ENCODE results near the gene ZDHHC1. TPM values are rescaled to one million over a fixed set of nuclear protein-coding genes. Genes with fewer than 3 reads are reported as not detected.

The ZDHHC1 gene
- total and polyA plus RNA-seq, 7 donors = 1.7 to 11.0 (median 5.8) TPM

DNA sequence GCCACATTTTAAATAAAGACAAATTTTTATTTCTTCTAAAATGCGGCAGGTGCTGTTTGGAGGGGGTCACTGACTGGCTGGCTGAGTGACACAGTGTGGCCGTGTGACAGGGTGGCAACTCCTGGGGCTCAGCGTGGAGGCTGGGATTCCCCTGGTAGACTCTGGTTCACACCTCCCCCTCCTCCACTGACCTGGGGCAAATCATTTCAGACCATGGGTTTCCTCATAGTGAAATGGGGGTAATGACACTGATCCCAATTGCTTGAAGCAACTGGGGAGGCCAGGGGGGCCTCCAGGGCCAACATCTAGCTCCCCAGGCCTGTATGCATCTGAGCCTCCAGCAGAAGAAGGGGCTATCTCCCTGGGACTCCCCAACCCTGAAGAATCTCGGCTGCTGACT is 21.2 kb upstream of the ZDHHC1 start:
- DNase-seq (no peak), ATAC-seq (no peak)
- H3K27ac ChIP-seq = no peak overlapping the region
- no peak for TF ChIP-seq CTCF (IDR thresholded peaks at IDR 0.05)
- H3K27me3 ChIP-seq (ENCODE audit: insufficient read depth in 3 of 3, low read length in 2 of 3) = no peaks in the 10 kb centered on the region
- WGBS, 3 donors = 92 to 95% (median 94%) methylated on average over 4 of the region's 4 CpGs
- peaks cover 0 to 39% of the 10 kb centered on the region in 2 donors for H3K36me3 ChIP-seq (ENCODE audit: insufficient read depth in 1 of 2, low read depth in 1 of 2)
- no peak overlapping the region for H3K4me3 ChIP-seq
- intact Hi-C loops (cut with DNase I) = no loop called here
- no peaks in the 10 kb centered on the region for H3K9me3 ChIP-seq
- H3K4me1 ChIP-seq = peaks cover 13% of the 10 kb centered on the region

- WGBS, 3 donors = 97% methylated on average over 23 of the region's 23 CpGs
- no peak overlapping the region for H3K4me3 ChIP-seq
- H3K27ac ChIP-seq = no peak overlapping the region
- no peaks in the 10 kb centered on the region for H3K27me3 ChIP-seq (ENCODE audit: insufficient read depth in 3 of 3, low read length in 2 of 3)
- ATAC-seq (no peak), DNase-seq (no peak)
- TF ChIP-seq CTCF (IDR thresholded peaks at IDR 0.05) = no peak
- peaks cover 6% of the 10 kb centered on the region for H3K4me1 ChIP-seq
- intact Hi-C loops (cut with DNase I) = no loop called here
- H3K9me3 ChIP-seq = no peaks in the 10 kb centered on the region
- peaks cover 0 to 39% of the 10 kb centered on the region in 2 donors for H3K36me3 ChIP-seq (ENCODE audit: insufficient read depth in 1 of 2, low read depth in 1 of 2)
These were observed 20.4 kb upstream of the ZDHHC1 start for GRCh38 chr16:67436640-67437193.

DNA sequence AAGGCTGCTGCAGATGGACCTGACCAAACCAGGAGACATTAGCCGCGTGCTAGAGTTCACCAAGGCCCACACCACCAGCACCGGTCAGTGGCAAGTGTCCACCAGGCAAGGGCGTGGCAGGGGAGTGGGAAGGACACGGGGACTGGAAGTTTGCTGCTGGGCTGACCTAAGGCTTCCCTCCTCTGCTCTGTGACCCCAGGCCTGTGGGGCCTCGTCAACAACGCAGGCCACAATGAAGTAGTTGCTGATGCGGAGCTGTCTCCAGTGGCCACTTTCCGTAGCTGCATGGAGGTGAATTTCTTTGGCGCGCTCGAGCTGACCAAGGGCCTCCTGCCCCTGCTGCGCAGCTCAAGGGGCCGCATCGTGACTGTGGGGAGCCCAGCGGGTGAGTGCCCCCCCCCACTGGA is 19.5 kb upstream of the ZDHHC1 start:
- no peak for ATAC-seq

GRCh38 chr16:67433131-67433719 is 16.9 kb upstream of the ZDHHC1 start:
- no peaks in the 10 kb centered on the region for H3K9me3 ChIP-seq
- H3K4me1 ChIP-seq = peaks cover 6% of the 10 kb centered on the region
- DNase-seq (no peak), ATAC-seq (no peak)
- no peak overlapping the region for H3K4me3 ChIP-seq
- no peak for TF ChIP-seq CTCF (IDR thresholded peaks at IDR 0.05)
- no peak overlapping the region for H3K27ac ChIP-seq
- peaks cover 0 to 15% of the 10 kb centered on the region in 2 donors for H3K36me3 ChIP-seq (ENCODE audit: insufficient read depth in 1 of 2, low read depth in 1 of 2)
- intact Hi-C loops (cut with DNase I) = no loop called here
- 74 to 91% (median 88%) methylated on average over 5 of the region's 5 CpGs for WGBS, 3 donors
- no peaks in the 10 kb centered on the region for H3K27me3 ChIP-seq (ENCODE audit: insufficient read depth in 3 of 3, low read length in 2 of 3)

More for the DNA sequence above, 19.5 kb upstream of the ZDHHC1 start:
- intact Hi-C loops (cut with DNase I) = no loop called here
- peaks cover 0 to 39% of the 10 kb centered on the region in 2 donors for H3K36me3 ChIP-seq (ENCODE audit: insufficient read depth in 1 of 2, low read depth in 1 of 2)
- peaks cover 3% of the 10 kb centered on the region for H3K4me1 ChIP-seq
- H3K9me3 ChIP-seq = no peaks in the 10 kb centered on the region
- no peak overlapping the region for H3K27ac ChIP-seq
- WGBS, 3 donors = 92 to 96% (median 94%) methylated on average over 16 of the region's 16 CpGs
- no peak for DNase-seq
- H3K27me3 ChIP-seq (ENCODE audit: insufficient read depth in 3 of 3, low read length in 2 of 3) = no peaks in the 10 kb centered on the region
- no peak overlapping the region for H3K4me3 ChIP-seq
- TF ChIP-seq CTCF (IDR thresholded peaks at IDR 0.05) = no peak

DNA sequence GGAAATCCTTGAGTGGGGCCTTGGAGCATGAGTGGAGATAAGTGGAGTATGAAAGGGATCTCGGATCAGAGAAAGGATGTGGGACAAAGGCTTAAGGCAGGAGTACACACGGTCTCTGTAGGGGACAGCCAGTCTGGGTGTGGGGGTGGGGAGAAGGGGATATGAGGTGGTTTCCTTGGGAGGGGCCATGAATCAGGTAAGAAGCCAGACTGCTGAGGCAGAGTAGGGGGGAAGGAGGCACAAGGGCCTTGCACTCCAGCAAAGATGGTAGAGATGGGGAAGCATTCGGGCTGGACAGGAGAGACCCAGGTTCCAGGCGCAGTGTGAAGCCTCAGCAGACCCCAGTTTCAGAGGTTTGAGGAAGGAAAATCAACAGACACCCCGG is 16.2 kb upstream of the ZDHHC1 start:
- peaks cover 6% of the 10 kb centered on the region for H3K4me1 ChIP-seq

More for the DNA sequence above, 16.2 kb upstream of the ZDHHC1 start:
- H3K4me3 ChIP-seq = no peak overlapping the region
- no peak for ATAC-seq
- intact Hi-C loops (cut with DNase I) = no loop called here
- peaks cover 0 to 7% of the 10 kb centered on the region in 2 donors for H3K36me3 ChIP-seq (ENCODE audit: insufficient read depth in 1 of 2, low read depth in 1 of 2)
- TF ChIP-seq CTCF (IDR thresholded peaks at IDR 0.05) = no peak
- no peak overlapping the region for H3K27ac ChIP-seq
- no peak for DNase-seq
- no peaks in the 10 kb centered on the region for H3K27me3 ChIP-seq (ENCODE audit: insufficient read depth in 3 of 3, low read length in 2 of 3)
- no peaks in the 10 kb centered on the region for H3K9me3 ChIP-seq
- 75 to 83% (median 83%) methylated on average over 5 of the region's 5 CpGs for WGBS, 3 donors

Measured in psoas muscle (tissue), 8 donors.